GM23248 (cell line): ENCODE data around the gene PFDN1. TPM values are rescaled to one million over a fixed set of nuclear protein-coding genes. Genes with fewer than 3 reads are reported as not detected.

Experiments used
- DNase-seq: peaks from one replicate; pipeline ENCODE4 v3.0.0-alpha.2; 2015
- H2AFZ ChIP-seq: fragments of 200-600 bp; sonication (generic); 2 replicates; pipeline ENCODE4 v1.6.1; 2016; ENCODE audit warnings: antibody characterized with exemption
- H3F3A ChIP-seq: fragments of 200-600 bp; sonication (generic); 2 replicates; pipeline ENCODE4 v1.6.1; 2016; ENCODE audit warnings: mild to moderate bottlenecking, antibody characterized with exemption, mixed run types; ENCODE audit not compliant: insufficient read depth
- H3K27ac ChIP-seq: fragments of 200-600 bp; sonication (generic); 2 replicates; pipeline ENCODE4 v1.5.1; 2016; ENCODE audit warnings: mild to moderate bottlenecking
- H3K27me3 ChIP-seq: fragments of 200-600 bp; sonication (generic); replicated peaks from 2 replicates; pipeline ENCODE4 v1.6.1; 2016; ENCODE audit warnings: mild to moderate bottlenecking; ENCODE audit not compliant: insufficient read depth
- H3K36me3 ChIP-seq: fragments of 200-600 bp; sonication (generic); 2 replicates; pipeline ENCODE4 v1.6.1; 2016; ENCODE audit warnings: low read depth, mild to moderate bottlenecking
- H3K4me1 ChIP-seq: fragments of 200-600 bp; sonication (generic); 2 replicates; pipeline ENCODE4 v1.6.1; 2016; ENCODE audit warnings: mild to moderate bottlenecking; ENCODE audit not compliant: insufficient read depth
- H3K4me2 ChIP-seq: fragments of 200-600 bp; sonication (generic); one replicate; pipeline ENCODE4 v1.6.1; 2016; ENCODE audit warnings: mild to moderate bottlenecking; ENCODE audit not compliant: unreplicated experiment
- H3K4me3 ChIP-seq: fragments of 200-600 bp; sonication (generic); 2 replicates; pipeline ENCODE4 v1.5.1; 2016; ENCODE audit warnings: mild to moderate bottlenecking
- H3K79me2 ChIP-seq: fragments of 200-600 bp; sonication (generic); 2 replicates; pipeline ENCODE4 v1.6.1; 2016; ENCODE audit warnings: mild to moderate bottlenecking; ENCODE audit not compliant: insufficient read depth
- H3K9ac ChIP-seq: fragments of 200-600 bp; sonication (generic); 2 replicates; pipeline ENCODE4 v1.6.1; 2016; ENCODE audit warnings: mild to moderate bottlenecking
- H3K9me2 ChIP-seq: fragments of 200-600 bp; sonication (generic); 2 replicates; pipeline ENCODE4 v1.6.1; 2016; ENCODE audit warnings: mixed run types, mild to moderate bottlenecking, moderate library complexity; ENCODE audit not compliant: insufficient read depth
- H3K9me3 ChIP-seq: fragments of 200-600 bp; sonication (generic); one replicate; pipeline ENCODE4 v1.6.1; 2017; ENCODE audit warnings: low read depth
- H4K20me1 ChIP-seq: fragments of 200-600 bp; sonication (generic); 2 replicates; pipeline ENCODE4 v1.6.0; 2016; ENCODE audit not compliant: insufficient read depth
- EZH2 ChIP-seq: fragments of 200-600 bp; sonication (generic); IDR thresholded peaks from 2 replicates; pipeline ENCODE4 v1.6.1; 2018; ENCODE audit warnings: antibody characterized with exemption, mild to moderate bottlenecking; ENCODE audit not compliant: insufficient read depth, poor library complexity, severe bottlenecking
- EZH2phosphoT487 ChIP-seq: fragments of 200-600 bp; sonication (generic); IDR thresholded peaks from 2 replicates; pipeline ENCODE4 v1.6.1; 2018; ENCODE audit warnings: antibody characterized with exemption, moderate library complexity, mild to moderate bottlenecking, low read depth; ENCODE audit not compliant: insufficient read depth
- WGBS, 2 experiments: methylation state at CpG; one replicate each; pipeline ENCODE4 v1.1.6; 2015 to 2017; ENCODE audit warnings: low lambda C conversion rate in 2 of 2, low coverage in 1 of 2; ENCODE audit errors: missing lambda C conversion rate in 2 of 2; 5-methylcytosine and 5-hydroxymethylcytosine counted together
- in situ Hi-C: fragments of 300-500 bp; cut with MboI; formaldehyde crosslinking; loops from 2 replicates; pipeline ENCODE4 v1.15.0; 2020
- polyA plus RNA-seq: library from polyadenylated mRNA; unstranded; fragments of >200 nt; fragmentation: Nextera tagmentation; extraction: Ambion mirVana; gene quantifications from 2 replicates; pipeline ENCODE4 v1.2.1, GENCODE V29; 2016
- total RNA-seq: library from RNA; depleted of rRNA; stranded (reverse); fragments of >200 nt; shearing (Covaris generic); gene quantifications from 2 replicates; pipeline ENCODE4 v1.2.3, GENCODE V29; 2014

Gene PFDN1
- total and polyA plus RNA-seq, 2 experiments from 2014 or later: 95.8 to 99.9 TPM

DNA sequence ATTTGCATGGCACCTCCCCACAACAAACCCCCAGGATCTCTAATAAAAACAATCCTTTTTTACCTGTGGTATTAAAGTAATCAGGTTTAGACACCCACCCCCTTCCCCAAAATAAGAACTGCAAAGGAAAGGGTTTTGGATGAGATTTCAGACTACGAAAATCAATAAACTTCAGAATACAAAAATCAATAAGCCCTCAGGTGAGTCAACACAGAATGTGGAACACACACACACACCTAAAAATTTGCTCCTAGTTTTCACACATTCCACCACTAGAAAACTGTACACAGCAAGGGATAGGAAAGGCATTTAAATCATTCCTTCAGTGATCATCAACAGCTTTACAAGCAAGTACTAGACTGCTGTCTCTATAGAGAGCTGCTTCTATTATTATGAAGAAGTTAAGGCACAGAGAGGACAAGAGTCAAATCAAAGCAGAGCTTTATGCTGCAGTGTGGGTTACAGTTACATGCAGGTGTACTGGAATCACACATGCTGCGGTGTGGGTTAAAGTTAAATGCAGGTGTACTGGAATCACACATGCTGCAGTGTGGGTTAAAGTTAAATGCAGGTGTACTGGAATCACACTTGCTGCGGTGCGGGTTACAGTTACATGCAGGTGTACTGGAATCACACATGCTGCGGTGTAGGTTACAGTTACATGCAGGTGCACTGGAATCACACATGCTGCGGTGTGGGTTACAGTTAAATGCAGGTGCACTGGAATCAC is 36.3 kb downstream of the PFDN1 start:
- in situ Hi-C loops: no loop called here
- H3K4me2 ChIP-seq: no peak overlapping the region
- H2AFZ ChIP-seq: no peak overlapping the region
- H3K4me3 ChIP-seq: no peak overlapping the region
- H3K27ac ChIP-seq: no peak overlapping the region
- H3K9ac ChIP-seq: no peak overlapping the region
- H3K9me3 ChIP-seq: no peaks in the 10 kb centered on the region
- H3F3A ChIP-seq: 0 out of 2 replicates have a peak, but pooled peaks cover 6% of the 10 kb centered on the region
- H3K27me3 ChIP-seq: no peaks in the 10 kb centered on the region
- peaks cover 6% of the 10 kb centered on the region for H3K4me1 ChIP-seq
- no peaks in the 10 kb centered on the region for H3K36me3 ChIP-seq
- 89 to 90% methylated on average over 6 of the region's 6 CpGs for WGBS, 2 experiments
- TF ChIP-seq EZH2phosphoT487 (no peak), EZH2 (no peak)
- peaks cover 55% of the 10 kb centered on the region for H3K79me2 ChIP-seq
- no peaks in the 10 kb centered on the region for H3K9me2 ChIP-seq
- H4K20me1 ChIP-seq: no peaks in the 10 kb centered on the region
- DNase-seq: no peak

GRCh38 chr5:140265845-140266244 is 37.1 kb downstream of the PFDN1 start:
- H3K4me3 ChIP-seq: no peak overlapping the region
- WGBS, 2 experiments: 96 to 100% methylated on average over 1 of the region's 1 CpG
- peaks cover 13% of the 10 kb centered on the region for H3K4me1 ChIP-seq
- in situ Hi-C loops: no loop called here
- H3K36me3 ChIP-seq: no peaks in the 10 kb centered on the region
- H3K9me3 ChIP-seq: no peaks in the 10 kb centered on the region
- H3K27me3 ChIP-seq: no peaks in the 10 kb centered on the region
- H2AFZ ChIP-seq: no peak overlapping the region
- peaks cover 57% of the 10 kb centered on the region for H3K79me2 ChIP-seq
- H3K27ac ChIP-seq: no peak overlapping the region
- TF ChIP-seq EZH2phosphoT487 (no peak), EZH2 (no peak)
- no peak for DNase-seq
- H4K20me1 ChIP-seq: no peaks in the 10 kb centered on the region
- no peak overlapping the region for H3K4me2 ChIP-seq
- no peaks in the 10 kb centered on the region for H3K9me2 ChIP-seq
- no peak overlapping the region for H3K9ac ChIP-seq
- H3F3A ChIP-seq: 0 out of 2 replicates have a peak, but pooled peaks cover 8% of the 10 kb centered on the region

- H3K36me3 ChIP-seq: no peaks in the 10 kb centered on the region
- no peaks in the 10 kb centered on the region for H4K20me1 ChIP-seq
- H3K4me1 ChIP-seq: peaks cover 17% of the 10 kb centered on the region
- H3F3A ChIP-seq: peaks cover 17% of the 10 kb centered on the region
- no peaks in the 10 kb centered on the region for H3K9me3 ChIP-seq
- H3K9ac ChIP-seq: no peak overlapping the region
- H3K79me2 ChIP-seq: peaks cover 67% of the 10 kb centered on the region
- no peak for DNase-seq
- H2AFZ ChIP-seq: no peak overlapping the region
- H3K27me3 ChIP-seq: no peaks in the 10 kb centered on the region
- TF ChIP-seq EZH2 (no peak), EZH2phosphoT487 (no peak)
- in situ Hi-C loops: no loop called here
- no peak overlapping the region for H3K27ac ChIP-seq
- WGBS, 2 experiments: 90 to 92% methylated on average over 3 of the region's 3 CpGs
- no peaks in the 10 kb centered on the region for H3K9me2 ChIP-seq
- H3K4me2 ChIP-seq: no peak overlapping the region
- H3K4me3 ChIP-seq: no peak overlapping the region
Measured at GRCh38 chr5:140262839-140263238, 40.1 kb downstream of the PFDN1 start.

GRCh38 chr5:140262221-140262620 is 40.7 kb downstream of the PFDN1 start:
- Histone ChIP-seq H3K4me1 (peaks cover 23% of the 10 kb centered on the region), H3K36me3 (no peaks in the 10 kb centered on the region), H3K9me3 (no peaks in the 10 kb centered on the region), H3K4me3 (no peak overlapping the region), H3K4me2 (peak overlapping the region; percentile 70), H3K27ac (peak overlapping the region; percentile 60; the same call in 1 of the 2 replicates), H3F3A (peaks cover 23% of the 10 kb centered on the region), H2AFZ (no peak overlapping the region), H3K9me2 (no peaks in the 10 kb centered on the region), H3K79me2 (peaks cover 66% of the 10 kb centered on the region), H3K27me3 (no peaks in the 10 kb centered on the region), H4K20me1 (no peaks in the 10 kb centered on the region), H3K9ac (no peak overlapping the region)
- no peak for TF ChIP-seq EZH2phosphoT487
- no peak for TF ChIP-seq EZH2
- in situ Hi-C loops: no loop called here
- 60 to 65% methylated on average over 3 of the region's 3 CpGs for WGBS, 2 experiments
- no peak for DNase-seq
